ENCODE measurements around the gene MYOM1. TPM values are rescaled to one million over a fixed set of nuclear protein-coding genes. Genes with fewer than 3 reads are reported as not detected.
"Not testable (repeated sequence)": the region's sequence is repeated elsewhere in the genome, so short reads cannot be mapped to it uniquely, and the experiment has no call there.

MYOM1 gene
- total RNA-seq, 1 donor: 0.86 TPM

DNA sequence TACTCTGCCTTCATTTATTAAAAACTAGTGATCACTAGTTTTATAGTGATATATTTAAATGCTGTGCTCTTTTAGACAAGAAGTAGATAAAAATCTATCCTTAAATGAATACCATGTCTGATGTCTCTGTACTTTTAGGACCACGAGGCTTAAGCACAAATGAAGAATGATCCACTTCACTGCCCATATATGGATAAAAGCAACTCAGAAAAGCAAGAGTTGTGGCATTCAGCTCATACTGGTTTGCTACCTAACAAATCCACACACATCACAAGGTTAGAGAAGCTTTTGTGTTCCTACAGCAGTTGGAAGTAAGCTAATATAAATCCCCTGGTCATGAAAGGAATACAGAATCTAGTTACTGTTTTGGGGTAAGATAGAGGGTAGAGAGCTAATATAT is 134.2 kb downstream of the MYOM1 start:
- TF ChIP-seq, protein P1, sequence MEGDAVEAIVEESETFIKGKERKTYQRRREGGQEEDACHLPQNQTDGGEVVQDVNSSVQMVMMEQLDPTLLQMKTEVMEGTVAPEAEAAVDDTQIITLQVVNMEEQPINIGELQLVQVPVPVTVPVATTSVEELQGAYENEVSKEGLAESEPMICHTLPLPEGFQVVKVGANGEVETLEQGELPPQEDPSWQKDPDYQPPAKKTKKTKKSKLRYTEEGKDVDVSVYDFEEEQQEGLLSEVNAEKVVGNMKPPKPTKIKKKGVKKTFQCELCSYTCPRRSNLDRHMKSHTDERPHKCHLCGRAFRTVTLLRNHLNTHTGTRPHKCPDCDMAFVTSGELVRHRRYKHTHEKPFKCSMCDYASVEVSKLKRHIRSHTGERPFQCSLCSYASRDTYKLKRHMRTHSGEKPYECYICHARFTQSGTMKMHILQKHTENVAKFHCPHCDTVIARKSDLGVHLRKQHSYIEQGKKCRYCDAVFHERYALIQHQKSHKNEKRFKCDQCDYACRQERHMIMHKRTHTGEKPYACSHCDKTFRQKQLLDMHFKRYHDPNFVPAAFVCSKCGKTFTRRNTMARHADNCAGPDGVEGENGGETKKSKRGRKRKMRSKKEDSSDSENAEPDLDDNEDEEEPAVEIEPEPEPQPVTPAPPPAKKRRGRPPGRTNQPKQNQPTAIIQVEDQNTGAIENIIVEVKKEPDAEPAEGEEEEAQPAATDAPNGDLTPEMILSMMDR (IDR thresholded peaks at IDR 0.05; ENCODE audit: insufficient read depth, low read depth, low read length): no peak
- DNase-seq (ENCODE audit: low read depth): no peak

DNA sequence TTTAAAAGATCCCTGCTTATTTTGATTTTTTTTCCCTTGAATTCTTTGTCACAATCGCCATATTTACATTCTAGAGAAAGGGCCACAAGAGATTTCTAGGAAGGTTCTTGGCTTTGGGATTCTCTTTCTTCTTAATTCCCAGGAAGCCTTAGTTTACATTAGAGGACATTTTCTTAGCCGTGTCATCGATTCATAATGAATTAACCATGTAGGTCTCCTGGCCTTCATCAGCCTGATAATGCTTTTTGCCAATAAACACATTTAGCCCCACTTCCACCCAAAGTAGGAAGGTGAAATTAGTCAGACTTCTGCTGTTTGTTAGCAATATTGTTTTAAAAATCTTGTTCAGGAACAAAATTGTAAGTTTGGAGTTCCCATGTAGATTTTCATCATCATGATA is 135.6 kb downstream of the MYOM1 start:
- TF ChIP-seq, protein P1 (IDR thresholded peaks at IDR 0.05; ENCODE audit: insufficient read depth, low read depth, low read length): no peak
- DNase-seq (ENCODE audit: low read depth): no peak

More for the DNA sequence above, 134.2 kb downstream of the MYOM1 start:
- no peak overlapping the region for H3K4me3 ChIP-seq (ENCODE audit: low read depth, low read length)

DNA sequence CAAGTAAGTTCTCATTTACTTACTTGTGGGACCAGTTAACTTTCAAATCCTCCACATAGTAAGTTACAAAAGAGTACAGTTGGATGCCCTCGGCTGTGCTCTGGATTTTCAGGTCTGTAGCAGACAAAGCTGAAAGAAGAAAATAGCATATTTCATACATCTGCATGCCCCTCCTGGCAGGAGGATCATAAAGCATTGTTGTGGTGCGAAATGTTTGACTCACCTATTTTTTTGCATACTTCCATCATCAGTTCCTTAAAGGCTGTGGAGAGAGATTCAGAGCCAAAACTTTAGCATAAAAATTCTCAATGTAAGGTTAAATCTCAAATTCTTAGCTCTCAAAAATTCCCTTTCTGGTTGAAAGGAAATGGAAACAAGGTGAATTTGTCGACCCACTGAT is 136.0 kb downstream of the MYOM1 start:
- no peak for DNase-seq (ENCODE audit: low read depth)
- H3K4me3 ChIP-seq (ENCODE audit: low read depth, low read length): no peak overlapping the region
- TF ChIP-seq, protein P1 (IDR thresholded peaks at IDR 0.05; ENCODE audit: insufficient read depth, low read depth, low read length): no peak

More for the DNA sequence above, 135.6 kb downstream of the MYOM1 start:
- no peak overlapping the region for H3K4me3 ChIP-seq (ENCODE audit: low read depth, low read length)

DNA sequence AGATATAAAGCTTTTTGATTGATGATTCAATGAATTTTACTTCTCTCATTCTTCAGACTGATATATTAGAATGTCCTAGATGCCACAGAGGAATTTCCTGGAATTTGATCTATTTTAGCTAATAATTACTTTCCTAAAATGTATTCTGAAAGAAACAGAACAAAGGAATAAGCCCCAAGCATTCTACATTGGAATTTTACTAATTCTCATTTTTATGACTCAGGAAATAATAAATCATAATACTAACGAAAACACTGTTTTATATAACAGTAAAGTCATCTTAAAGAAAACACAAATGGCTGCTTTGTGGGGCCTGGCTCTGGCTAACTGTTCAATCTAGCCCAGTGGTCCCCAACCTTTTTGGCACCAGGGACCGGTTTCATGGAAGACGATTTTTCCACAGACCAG is 138.2 kb downstream of the MYOM1 start:
- DNase-seq (ENCODE audit: low read depth): no peak
- TF ChIP-seq, protein P1 (IDR thresholded peaks at IDR 0.05; ENCODE audit: insufficient read depth, low read depth, low read length): no peak
- H3K4me3 ChIP-seq (ENCODE audit: low read depth, low read length): no peak overlapping the region

DNA sequence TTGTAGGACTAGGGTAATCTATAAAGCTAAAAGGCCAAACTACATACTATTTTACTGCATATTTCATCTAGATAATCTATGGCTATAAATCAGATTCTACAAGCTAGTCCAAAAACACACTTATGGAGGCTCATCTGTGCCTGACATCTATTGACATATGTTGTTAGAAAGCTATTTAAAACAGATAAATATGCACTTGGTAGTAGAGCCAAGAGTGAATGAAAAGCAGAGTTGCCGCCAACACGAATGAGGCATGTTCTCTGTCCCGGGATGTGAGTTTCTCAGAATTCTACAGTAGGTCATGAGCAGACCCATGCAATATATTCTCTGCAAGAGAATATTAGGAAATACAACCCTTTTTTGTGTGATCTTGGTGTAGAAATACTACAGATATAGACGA is 140.1 kb downstream of the MYOM1 start:
- no peak overlapping the region for H3K4me3 ChIP-seq (ENCODE audit: low read depth, low read length)
- no peak for DNase-seq (ENCODE audit: low read depth)
- TF ChIP-seq, protein P1 (IDR thresholded peaks at IDR 0.05; ENCODE audit: insufficient read depth, low read depth, low read length): no peak

DNA sequence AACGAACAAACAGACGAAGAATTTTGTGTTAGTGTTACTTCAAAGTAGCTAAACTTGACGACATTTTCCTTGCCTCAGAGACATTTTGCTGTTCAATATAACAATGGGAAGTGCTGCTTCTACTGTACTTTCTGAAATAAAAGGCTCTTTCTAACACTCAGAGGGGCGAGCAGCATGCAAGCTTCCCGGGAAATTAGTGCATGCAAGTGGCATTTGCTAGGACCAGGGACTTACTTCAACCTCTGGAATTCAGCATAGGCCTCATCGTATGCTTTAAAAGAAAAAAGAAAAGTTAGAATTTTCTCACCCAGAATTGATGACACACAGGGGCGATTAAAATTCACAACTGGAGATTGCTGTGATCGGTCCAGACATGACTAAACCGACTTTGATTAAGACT is 144.3 kb downstream of the MYOM1 start:
- TF ChIP-seq, protein P1 (IDR thresholded peaks at IDR 0.05; ENCODE audit: insufficient read depth, low read depth, low read length): no peak
- no peak for DNase-seq (ENCODE audit: low read depth)
- no peak overlapping the region for H3K4me3 ChIP-seq (ENCODE audit: low read depth, low read length)

DNA sequence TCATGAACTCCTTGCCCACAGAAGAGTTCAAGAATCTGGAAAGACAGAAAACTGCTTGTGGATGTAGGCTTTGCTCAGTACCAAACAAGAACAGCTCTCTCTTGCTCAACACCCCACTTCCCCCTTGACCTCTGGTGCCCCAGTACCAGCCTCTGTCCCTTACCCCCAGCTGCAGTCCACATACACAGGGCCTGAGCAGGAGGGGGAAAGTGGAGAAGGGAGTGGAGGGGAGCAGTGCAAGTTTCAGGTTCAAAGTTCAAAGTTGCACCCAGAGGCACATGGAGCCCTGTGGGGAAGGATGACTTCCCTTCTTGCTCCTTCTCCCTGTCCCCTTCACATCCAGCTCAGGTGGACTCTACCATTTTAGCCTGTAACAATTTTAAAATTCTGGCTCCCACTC is 145.7 kb downstream of the MYOM1 start:
- TF ChIP-seq, protein P1 (IDR thresholded peaks at IDR 0.05; ENCODE audit: insufficient read depth, low read depth, low read length): no peak
- DNase-seq (ENCODE audit: low read depth): no peak
- H3K4me3 ChIP-seq (ENCODE audit: low read depth, low read length): no peak overlapping the region

DNA sequence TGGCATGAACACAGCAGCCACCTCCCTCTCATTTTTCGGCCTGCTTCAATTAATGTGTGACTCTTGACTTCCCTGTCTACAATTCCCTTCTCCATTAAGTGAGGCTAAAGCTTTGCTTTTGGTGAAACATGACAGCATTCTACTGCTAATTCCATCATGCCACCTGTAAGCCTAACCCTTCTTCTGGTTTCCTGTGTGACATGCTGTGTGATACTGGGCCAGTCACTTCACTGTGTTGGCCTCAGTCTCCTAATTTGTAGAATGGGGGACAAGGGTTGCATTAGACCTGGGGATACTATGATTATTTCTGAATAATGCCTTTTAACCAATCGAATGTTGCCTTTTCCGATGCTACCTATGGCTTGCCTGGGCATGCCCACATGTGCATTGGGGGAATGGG is 146.4 kb downstream of the MYOM1 start:
- not testable (repeated sequence) for DNase-seq (ENCODE audit: low read depth)

More for the DNA sequence above, 146.4 kb downstream of the MYOM1 start:
- H3K4me3 ChIP-seq (ENCODE audit: low read depth, low read length): not testable (repeated sequence)

Measured in fibroblast of villous mesenchyme (primary cell).